NCI-H1436 (cell line): ENCODE data around the gene ACOX2.

Experiments used
- DNase-seq: peaks from one replicate; lab custom pipeline; 2025; lab: John Stamatoyannopoulos, UW

Gene ACOX2

GRCh38 chr3:58502872-58503271, 34.1 kb downstream of the ACOX2 start:
- DNase-seq, result no peak

GRCh38 chr3:58497097-58497496, 39.9 kb downstream of the ACOX2 start:
- no peak for DNase-seq

- no peak for DNase-seq
Measured at GRCh38 chr3:58496206-58496857, 40.7 kb downstream of the ACOX2 start.

- no peak for DNase-seq
Measured at GRCh38 chr3:58495101-58495500, 41.9 kb downstream of the ACOX2 start.

GRCh38 chr3:58494107-58494506, 42.9 kb downstream of the ACOX2 start:
- DNase-seq, result no peak

- no peak for DNase-seq
Measured at GRCh38 chr3:58492494-58492905, 44.5 kb downstream of the ACOX2 start.

GRCh38 chr3:58491506-58492402, 45.2 kb downstream of the ACOX2 start, which contains the start of gene KCTD6:
Gene KCTD6, plus strand, starts transcription at chr3:58492096. Its CDS starts 6,660 bp downstream, at chr3:58498756.
- DNase-seq, result peak; percentile 68

GRCh38 chr3:58490860-58491501, 46.0 kb downstream of the ACOX2 start:
- no peak for DNase-seq

- DNase-seq, result no peak
Measured at GRCh38 chr3:58488967-58489366, 48.0 kb downstream of the ACOX2 start.

- no peak for DNase-seq
Measured at GRCh38 chr3:58487140-58487886, 49.7 kb downstream of the ACOX2 start.

- DNase-seq, result no peak
Measured at GRCh38 chr3:58485801-58486435, 51.1 kb downstream of the ACOX2 start.

GRCh38 chr3:58484722-58485069, 52.3 kb downstream of the ACOX2 start:
- no peak for DNase-seq

GRCh38 chr3:58484045-58484721, 52.8 kb downstream of the ACOX2 start:
- no peak for DNase-seq

GRCh38 chr3:58482917-58483636, 53.9 kb downstream of the ACOX2 start:
- no peak for DNase-seq

- no peak for DNase-seq
Measured at GRCh38 chr3:58480309-58480708, 56.7 kb downstream of the ACOX2 start.

GRCh38 chr3:58478781-58479180, 58.2 kb downstream of the ACOX2 start:
- no peak for DNase-seq

- no peak for DNase-seq
Measured at GRCh38 chr3:58474967-58475578, 61.9 kb downstream of the ACOX2 start.

- DNase-seq, result no peak
Measured at GRCh38 chr3:58474348-58474911, 62.6 kb downstream of the ACOX2 start.

GRCh38 chr3:58473275-58473674, 63.7 kb downstream of the ACOX2 start:
- DNase-seq, result no peak
